Activated CD8-positive, alpha-beta T cell treated with anti-CD3 and anti-CD28 coated beads, Interleukin-2, amount 10 ng/mL, durations not matched to agents 7 days and 5 days (primary cell): ENCODE data around the gene PPP1R1C. TPM values are rescaled to one million over a fixed set of nuclear protein-coding genes. Genes with fewer than 3 reads are reported as not detected.

Experiments
- ATAC-seq: fragments of 150-1000 bp; cut with Tn5 transposase; one replicate; pipeline ENCODE4 v1.10.0; 2021; ENCODE audit warnings: moderate library complexity
- CTCF ChIA-PET: fragments of 350-600 bp; sonication (Branson Sonifier 250); formaldehyde crosslinking; loops from one replicate; lab custom pipeline; 2021; ENCODE audit warnings: antibody characterized with exemption; lab: Charles Lee
- POLR2A ChIA-PET: fragments of 350-600 bp; sonication (Branson Sonifier 250); formaldehyde crosslinking; loops from one replicate; lab custom pipeline; 2021; ENCODE audit warnings: antibody characterized with exemption; lab: Charles Lee
- DNase-seq: peaks from one replicate; pipeline ENCODE4 v3.0.0-alpha.2; 2020
- H3K27ac Mint-ChIP-seq: one replicate; pipeline ENCODE4 v1.8.0; 2021; ENCODE audit warnings: mild to moderate bottlenecking, mixed read lengths
- H3K27me3 Mint-ChIP-seq: one replicate; pipeline ENCODE4 v1.8.0; 2021; ENCODE audit warnings: low read depth, mixed read lengths
- H3K36me3 Mint-ChIP-seq: one replicate; pipeline ENCODE4 v1.8.0; 2021; ENCODE audit warnings: low read depth, mixed read lengths
- H3K4me1 Mint-ChIP-seq: one replicate; pipeline ENCODE4 v1.8.0; 2021; ENCODE audit warnings: low read depth, mixed read lengths
- H3K4me3 Mint-ChIP-seq: one replicate; pipeline ENCODE4 v1.8.0; 2021; ENCODE audit warnings: mild to moderate bottlenecking, mixed read lengths
- H3K9me3 Mint-ChIP-seq: one replicate; pipeline ENCODE4 v1.8.0; 2022; ENCODE audit warnings: mixed read lengths; ENCODE audit not compliant: insufficient read depth
- total RNA-seq, 2 experiments: library from RNA; stranded (reverse); gene quantifications; one replicate each; pipeline ENCODE4 v1.2.3, GENCODE V29; 2021

The PPP1R1C gene
- total RNA-seq, 2 experiments from 2014 or later, result not detected

DNA sequence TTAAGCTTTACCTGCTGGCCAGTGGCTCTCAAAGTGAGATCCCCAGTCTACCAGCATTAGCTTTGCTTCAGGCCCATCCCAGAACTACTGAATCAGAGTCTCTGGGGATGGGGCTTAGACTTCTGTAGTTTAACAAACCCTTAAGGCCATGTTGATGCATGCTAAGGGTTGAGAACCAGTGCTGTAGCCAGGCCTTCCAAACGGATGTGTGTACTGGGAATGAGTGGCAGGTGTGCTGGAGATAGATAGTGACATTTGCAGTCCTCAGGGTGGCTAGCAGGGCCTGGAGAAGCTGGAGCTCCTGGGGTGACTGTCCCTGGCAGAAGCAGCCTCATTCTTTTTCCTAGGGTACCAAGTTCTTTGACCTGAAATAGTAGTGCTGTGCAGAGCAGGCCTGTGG lies 148.5 kb downstream of the PPP1R1C start:
- no peaks in the 10 kb centered on the region for H3K27me3 Mint-ChIP-seq
- CTCF ChIA-PET, result no interaction called here

DNA sequence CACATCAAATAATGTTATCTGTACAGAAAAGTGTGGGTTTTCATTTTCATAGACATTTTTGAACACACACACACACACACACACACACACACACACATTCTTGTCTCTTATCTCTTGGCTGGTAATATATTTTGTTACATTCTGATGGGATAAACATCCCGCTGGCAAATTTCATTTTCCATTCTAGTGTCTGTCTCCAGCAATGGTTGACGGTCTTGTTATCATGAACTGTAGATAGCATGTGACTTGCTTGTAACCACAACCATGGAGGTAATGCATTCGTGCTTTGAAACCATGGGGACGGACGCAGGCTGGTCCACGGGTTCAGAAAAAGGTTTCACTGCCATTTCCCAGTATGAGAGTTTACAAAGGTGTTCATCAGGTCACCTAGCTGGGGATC lies 156.4 kb downstream of the PPP1R1C start:
- Mint-ChIP-seq H3K27me3 (no peaks in the 10 kb centered on the region), H3K4me3 (no peak overlapping the region), H3K4me1 (no peaks in the 10 kb centered on the region), H3K9me3 (no peaks in the 10 kb centered on the region), H3K27ac (no peak overlapping the region), H3K36me3 (no peaks in the 10 kb centered on the region)
- no peak for ATAC-seq
- CTCF ChIA-PET, result no interaction called here
- no peak for DNase-seq
- POLR2A ChIA-PET, result no interaction called here

More for the DNA sequence above, 148.5 kb downstream of the PPP1R1C start:
- Mint-ChIP-seq H3K9me3 (no peaks in the 10 kb centered on the region), H3K4me3 (no peak overlapping the region), H3K27ac (no peak overlapping the region), H3K36me3 (no peaks in the 10 kb centered on the region), H3K4me1 (no peaks in the 10 kb centered on the region)
- POLR2A ChIA-PET, result no interaction called here
- ATAC-seq, result no peak
- no peak for DNase-seq

DNA sequence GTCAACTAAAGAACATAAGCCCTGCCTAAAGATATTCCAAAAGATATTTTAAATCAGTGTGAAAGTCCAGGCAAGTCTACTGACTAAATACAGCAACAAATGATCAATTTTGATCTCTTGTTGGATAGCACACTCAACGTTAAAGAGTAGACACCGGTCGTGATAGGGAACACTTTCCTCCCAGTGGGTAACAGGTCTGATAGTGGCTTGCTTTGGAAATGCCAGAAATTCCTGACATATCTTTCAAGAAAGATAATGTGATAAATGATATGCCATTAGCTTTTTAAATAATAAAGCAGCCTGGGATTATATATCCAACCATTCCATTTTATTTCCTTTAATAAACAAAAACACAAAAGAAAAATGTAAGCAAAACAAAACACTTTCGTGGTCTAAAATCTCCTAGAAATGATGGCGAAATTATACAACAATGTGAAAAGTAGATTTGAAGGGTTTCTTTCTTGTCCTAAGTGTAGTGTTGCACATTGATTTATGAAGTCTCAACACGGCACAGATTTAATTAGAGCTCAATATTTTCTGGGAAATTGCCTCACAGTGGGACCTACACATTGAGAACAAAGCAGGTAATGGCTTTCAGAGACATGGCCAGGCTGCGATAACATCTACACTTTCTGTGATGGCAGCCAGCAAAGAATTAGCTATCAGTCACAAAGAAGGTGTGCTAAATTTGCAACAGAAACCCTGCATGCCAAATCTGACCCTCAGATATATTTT lies 158.6 kb downstream of the PPP1R1C start:
- no peak overlapping the region for H3K27ac Mint-ChIP-seq
- ATAC-seq (no peak), DNase-seq (no peak)
- no peaks in the 10 kb centered on the region for H3K36me3 Mint-ChIP-seq
- CTCF ChIA-PET, result interaction anchor here (1.1 kb wide), 1 partner anchor 11 kb away, joined by 3 read pairs; no protein-coding TSS in a partner anchor
- POLR2A ChIA-PET, result no interaction called here
- peaks cover 4% of the 10 kb centered on the region for H3K27me3 Mint-ChIP-seq
- no peaks in the 10 kb centered on the region for H3K9me3 Mint-ChIP-seq
- H3K4me3 Mint-ChIP-seq, result no peak overlapping the region
- no peaks in the 10 kb centered on the region for H3K4me1 Mint-ChIP-seq

DNA sequence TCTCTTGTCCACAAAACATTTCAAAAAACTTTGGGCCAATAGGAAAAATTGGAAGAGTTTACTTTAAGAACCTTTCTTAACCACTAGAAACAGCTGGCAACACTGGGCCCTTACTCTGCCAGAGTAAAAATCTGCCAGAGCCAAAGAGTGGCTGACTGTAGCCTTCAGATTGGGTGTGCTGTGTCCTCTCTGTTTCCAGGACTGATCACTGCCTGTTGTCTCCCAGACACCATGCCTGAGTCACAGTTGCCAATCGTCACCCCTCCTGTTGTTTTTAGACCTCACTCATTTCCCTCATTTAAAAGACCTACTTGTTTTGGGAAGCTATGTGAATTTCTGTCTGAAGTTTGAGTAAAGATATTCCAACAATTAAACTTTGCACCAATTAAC lies 159.1 kb downstream of the PPP1R1C start:
- H3K4me3 Mint-ChIP-seq, result no peak overlapping the region
- no peaks in the 10 kb centered on the region for H3K36me3 Mint-ChIP-seq
- no peaks in the 10 kb centered on the region for H3K9me3 Mint-ChIP-seq
- ChIA-PET CTCF (interaction anchor here (1.1 kb wide), 1 partner anchor 12 kb away, joined by 3 read pairs; no protein-coding TSS in a partner anchor), POLR2A (no interaction called here)
- H3K4me1 Mint-ChIP-seq, result no peaks in the 10 kb centered on the region
- H3K27ac Mint-ChIP-seq, result no peak overlapping the region
- DNase-seq, result no peak
- ATAC-seq, result no peak
- peaks cover 4% of the 10 kb centered on the region for H3K27me3 Mint-ChIP-seq

DNA sequence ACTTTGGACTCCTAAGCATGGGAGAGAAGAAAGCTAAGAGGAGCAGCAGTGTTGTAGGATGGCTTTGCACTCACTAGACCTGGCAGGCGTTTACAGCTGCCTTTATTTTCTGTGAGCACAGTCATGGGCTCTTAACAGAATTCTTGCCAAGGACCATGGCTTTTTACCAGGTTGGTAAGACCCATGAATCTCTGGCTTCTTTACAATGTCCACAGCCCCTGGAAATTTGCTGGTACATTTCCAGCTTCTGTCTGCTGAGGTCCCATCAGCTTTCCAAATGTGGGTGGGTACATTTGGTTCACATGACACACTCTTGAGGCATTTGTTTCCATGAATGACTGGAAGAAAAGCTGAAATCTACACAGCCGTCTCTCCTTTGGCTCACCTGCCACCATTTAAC lies 162.7 kb downstream of the PPP1R1C start:
- H3K36me3 Mint-ChIP-seq, result no peaks in the 10 kb centered on the region
- DNase-seq (no peak), ATAC-seq (no peak)
- H3K4me1 Mint-ChIP-seq, result no peaks in the 10 kb centered on the region
- H3K27me3 Mint-ChIP-seq, result peaks cover 4% of the 10 kb centered on the region
- H3K9me3 Mint-ChIP-seq, result no peaks in the 10 kb centered on the region
- CTCF ChIA-PET, result no interaction called here
- H3K27ac Mint-ChIP-seq, result no peak overlapping the region
- POLR2A ChIA-PET, result no interaction called here
- no peak overlapping the region for H3K4me3 Mint-ChIP-seq

DNA sequence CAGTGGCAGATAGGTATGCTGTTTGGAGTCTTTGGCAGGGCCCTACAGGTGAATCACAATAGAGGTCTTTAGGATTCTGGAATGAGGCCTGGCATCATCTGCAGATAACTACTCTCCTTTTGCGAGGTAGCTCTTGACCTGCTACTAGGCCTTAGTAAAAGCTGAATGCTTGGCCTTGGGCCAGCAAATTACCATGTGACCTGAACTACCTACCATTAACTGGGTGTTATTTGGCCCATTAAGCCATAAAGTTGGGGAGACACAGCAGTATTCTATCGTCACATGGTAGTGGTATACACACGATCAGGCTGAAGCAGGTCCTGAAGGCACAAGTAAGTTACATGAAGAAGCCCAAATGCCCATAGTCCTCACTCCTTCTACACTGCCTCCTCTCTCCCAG lies 178.2 kb downstream of the PPP1R1C start:
- Mint-ChIP-seq H3K27ac (no peak overlapping the region), H3K36me3 (no peaks in the 10 kb centered on the region), H3K4me3 (no peak overlapping the region), H3K9me3 (no peaks in the 10 kb centered on the region), H3K27me3 (no peaks in the 10 kb centered on the region), H3K4me1 (no peaks in the 10 kb centered on the region)
- ChIA-PET CTCF (no interaction called here), POLR2A (no interaction called here)
- DNase-seq (no peak), ATAC-seq (no peak)

DNA sequence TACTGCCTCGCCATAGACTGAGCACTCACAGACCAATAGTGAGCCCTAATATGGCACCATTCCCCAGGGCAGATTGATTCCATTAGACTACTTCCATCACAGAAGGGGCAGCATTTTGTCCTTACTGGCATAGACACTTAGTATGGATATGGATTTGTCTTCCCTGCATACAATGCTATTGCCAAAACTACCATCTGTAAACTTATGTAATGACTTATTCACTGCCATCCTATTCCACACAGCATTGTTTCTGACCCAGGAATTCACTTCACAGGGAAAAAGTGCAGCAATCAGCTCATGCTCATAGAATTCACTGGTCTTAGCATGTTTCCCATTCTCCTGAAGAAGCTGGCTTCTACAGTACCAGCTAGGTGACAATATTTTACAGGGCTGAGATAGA lies 179.0 kb downstream of the PPP1R1C start:
- H3K27ac Mint-ChIP-seq, result no peak overlapping the region
- DNase-seq (no peak), ATAC-seq (no peak)
- H3K36me3 Mint-ChIP-seq, result no peaks in the 10 kb centered on the region
- POLR2A ChIA-PET, result no interaction called here
- H3K9me3 Mint-ChIP-seq, result no peaks in the 10 kb centered on the region
- H3K4me1 Mint-ChIP-seq, result no peaks in the 10 kb centered on the region
- H3K4me3 Mint-ChIP-seq, result no peak overlapping the region
- no peaks in the 10 kb centered on the region for H3K27me3 Mint-ChIP-seq
- CTCF ChIA-PET, result no interaction called here

DNA sequence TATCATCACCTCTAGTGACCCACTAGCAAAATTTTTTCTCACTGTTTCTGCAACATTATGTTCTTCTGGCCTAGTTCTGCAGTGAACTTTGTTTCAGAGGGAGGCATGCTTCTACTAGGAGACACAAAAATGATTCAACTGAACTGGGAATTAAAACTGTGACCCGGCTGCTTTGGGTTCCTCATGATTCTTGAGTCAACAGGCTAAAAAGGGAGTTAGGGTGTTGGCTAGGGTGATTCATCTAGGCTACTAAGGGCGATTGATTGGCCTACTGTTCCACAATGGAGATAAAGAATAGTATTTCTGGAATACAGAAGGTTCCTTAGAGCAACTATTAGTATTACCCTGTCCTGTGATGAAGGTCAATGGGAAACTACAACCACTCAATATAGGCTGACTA lies 179.5 kb downstream of the PPP1R1C start:
- no peaks in the 10 kb centered on the region for H3K9me3 Mint-ChIP-seq
- ChIA-PET POLR2A (no interaction called here), CTCF (no interaction called here)

DNA sequence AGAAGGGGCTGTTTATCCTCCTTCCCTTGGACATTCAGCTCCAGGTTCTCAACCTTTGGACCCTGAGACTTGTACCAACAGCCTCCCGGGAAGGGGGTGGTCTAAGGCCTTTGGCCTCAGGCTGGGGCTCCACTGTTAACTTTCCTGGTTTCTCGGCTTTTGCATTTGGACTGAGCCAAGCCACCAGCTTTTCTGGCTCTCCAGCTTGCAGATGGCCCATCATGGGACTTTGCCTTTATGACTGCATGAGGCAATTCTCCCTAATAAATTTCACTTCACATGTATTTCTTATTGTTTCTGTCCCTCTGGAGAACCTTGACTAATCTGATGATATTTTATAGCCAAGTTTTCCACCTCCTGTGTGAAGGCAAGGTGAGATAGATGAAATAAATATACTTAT lies 180.8 kb downstream of the PPP1R1C start:
- DNase-seq (no peak), ATAC-seq (no peak)
- Mint-ChIP-seq H3K27me3 (no peaks in the 10 kb centered on the region), H3K4me1 (no peaks in the 10 kb centered on the region), H3K9me3 (no peaks in the 10 kb centered on the region), H3K36me3 (no peaks in the 10 kb centered on the region), H3K27ac (no peak overlapping the region), H3K4me3 (no peak overlapping the region)
- POLR2A ChIA-PET, result no interaction called here
- CTCF ChIA-PET, result no interaction called here

More for the DNA sequence above, 179.5 kb downstream of the PPP1R1C start:
- no peak for ATAC-seq
- H3K4me1 Mint-ChIP-seq, result no peaks in the 10 kb centered on the region
- no peak for DNase-seq
- no peak overlapping the region for H3K27ac Mint-ChIP-seq
- H3K4me3 Mint-ChIP-seq, result no peak overlapping the region
- no peaks in the 10 kb centered on the region for H3K36me3 Mint-ChIP-seq
- H3K27me3 Mint-ChIP-seq, result no peaks in the 10 kb centered on the region

DNA sequence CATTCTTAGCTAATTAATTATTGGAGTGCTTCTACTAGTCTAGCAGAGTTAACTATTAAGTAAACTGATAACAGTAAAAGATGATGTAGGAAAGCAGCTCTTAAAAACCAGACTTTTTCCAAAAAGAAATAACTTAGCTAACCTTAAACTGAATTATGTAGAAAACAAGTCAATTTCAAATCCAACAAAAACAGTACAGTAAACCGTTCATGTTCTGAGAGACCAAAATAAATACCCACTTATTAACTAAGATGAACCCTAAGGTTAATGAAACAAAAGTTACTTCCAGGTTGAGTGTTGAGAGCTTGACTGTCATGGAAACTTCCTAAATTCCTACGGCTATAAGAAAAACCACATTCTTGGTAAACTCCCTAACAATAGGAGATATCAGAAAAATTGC lies 181.2 kb downstream of the PPP1R1C start:
- DNase-seq (no peak), ATAC-seq (no peak)
- H3K4me1 Mint-ChIP-seq, result no peaks in the 10 kb centered on the region
- no peak overlapping the region for H3K27ac Mint-ChIP-seq
- no peaks in the 10 kb centered on the region for H3K27me3 Mint-ChIP-seq
- H3K9me3 Mint-ChIP-seq, result no peaks in the 10 kb centered on the region
- no peaks in the 10 kb centered on the region for H3K36me3 Mint-ChIP-seq
- ChIA-PET POLR2A (no interaction called here), CTCF (no interaction called here)
- no peak overlapping the region for H3K4me3 Mint-ChIP-seq

Other genes with a start within 250 kb of the PPP1R1C start
- gene ITPRID2, start 94.1 kb upstream of the PPP1R1C start, total RNA-seq, result 10 to 100 TPM; 53.4 to 63.8 TPM